GM19193 (cell line): Measurements from ENCODE around the gene MPV17L2.

Experiments used
- POLR2A ChIP-seq: IDR thresholded peaks from 4 replicates; pipeline ENCODE4 v1.6.1; 2011; ENCODE audit not compliant: insufficient read depth, insufficient read length; ENCODE audit errors: extremely low read depth

MPV17L2 gene

DNA sequence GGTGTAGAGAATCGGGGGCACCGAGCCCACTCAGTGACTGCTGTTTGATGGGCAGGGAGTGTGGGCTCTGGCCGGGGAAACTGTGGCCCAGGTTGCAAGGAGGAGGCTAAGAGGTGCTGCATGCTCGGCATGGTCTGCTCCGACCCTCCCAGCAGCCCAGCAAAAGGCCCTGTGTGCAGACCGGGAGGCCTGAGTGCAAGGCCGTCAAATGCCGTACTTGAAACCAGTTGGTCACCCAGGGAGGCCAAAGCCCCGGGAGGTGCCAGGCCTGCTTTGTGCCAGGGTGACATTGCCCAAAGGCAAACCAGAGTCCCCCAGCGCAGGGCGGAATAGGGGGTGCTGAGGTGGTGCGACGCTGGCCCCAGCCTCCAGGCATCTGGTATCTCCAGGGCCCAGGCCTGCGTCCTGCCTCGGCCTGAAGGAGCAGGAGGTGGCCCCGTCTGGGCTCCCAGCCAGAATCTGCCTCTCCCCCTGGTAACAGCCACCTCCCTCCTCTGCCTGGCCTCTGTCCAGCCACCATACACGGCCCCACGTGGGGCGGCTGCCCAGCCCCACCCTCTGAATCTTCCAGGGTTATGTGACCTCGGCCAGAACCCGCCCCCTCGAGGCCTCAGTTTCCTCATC is 36.1 kb upstream of the MPV17L2 start:
- no peak for TF ChIP-seq POLR2A

DNA sequence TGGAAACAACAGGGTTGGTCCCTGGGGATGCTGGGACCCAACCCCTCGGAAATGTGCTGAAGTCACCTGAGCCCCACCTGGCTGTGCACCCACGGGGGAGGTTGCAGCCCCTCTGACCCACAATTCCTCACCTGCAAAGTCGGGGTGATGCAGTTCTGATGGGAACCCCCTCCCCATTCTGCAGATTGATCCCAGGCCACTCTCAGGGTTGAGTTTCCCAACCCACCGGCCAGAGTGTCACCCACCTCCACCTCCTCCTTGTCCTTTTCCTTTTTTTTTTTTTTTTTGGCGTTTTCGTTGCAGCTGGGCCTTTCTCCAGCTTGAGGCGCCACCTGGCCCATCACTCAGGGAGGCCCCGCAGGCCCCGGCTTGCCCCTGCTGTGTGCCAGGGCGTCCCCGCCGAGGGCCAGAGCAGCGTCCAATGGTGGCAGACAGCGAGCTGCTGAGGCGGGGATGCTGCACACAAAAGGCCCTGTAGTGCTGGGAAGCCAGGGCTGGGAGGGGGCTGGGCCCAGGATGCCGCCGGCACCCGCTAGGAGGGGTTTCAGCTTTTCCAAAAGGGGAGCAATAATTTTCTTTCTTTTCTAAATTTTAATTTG is 35.5 kb upstream of the MPV17L2 start:
- TF ChIP-seq POLR2A = no peak

DNA sequence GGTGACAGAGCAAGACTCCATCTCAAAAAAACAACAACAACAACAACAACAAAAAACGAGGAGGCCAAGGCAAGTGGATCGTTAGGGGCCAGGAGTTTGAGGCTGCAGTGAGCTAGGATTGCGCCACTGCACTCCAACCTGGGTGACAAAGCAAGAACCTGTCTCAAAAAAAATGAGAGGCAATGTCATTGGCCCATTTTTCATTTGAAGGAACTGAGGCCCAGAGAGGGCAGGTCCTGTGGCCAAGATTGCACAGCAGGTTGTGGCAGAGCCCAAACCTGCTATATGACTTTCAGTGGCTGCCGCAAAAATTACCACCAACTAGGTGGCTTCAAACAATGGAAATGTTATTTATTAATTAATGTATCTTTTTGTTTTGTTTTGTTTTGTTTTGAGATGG is 34.6 kb upstream of the MPV17L2 start:
- no peak for TF ChIP-seq POLR2A

DNA sequence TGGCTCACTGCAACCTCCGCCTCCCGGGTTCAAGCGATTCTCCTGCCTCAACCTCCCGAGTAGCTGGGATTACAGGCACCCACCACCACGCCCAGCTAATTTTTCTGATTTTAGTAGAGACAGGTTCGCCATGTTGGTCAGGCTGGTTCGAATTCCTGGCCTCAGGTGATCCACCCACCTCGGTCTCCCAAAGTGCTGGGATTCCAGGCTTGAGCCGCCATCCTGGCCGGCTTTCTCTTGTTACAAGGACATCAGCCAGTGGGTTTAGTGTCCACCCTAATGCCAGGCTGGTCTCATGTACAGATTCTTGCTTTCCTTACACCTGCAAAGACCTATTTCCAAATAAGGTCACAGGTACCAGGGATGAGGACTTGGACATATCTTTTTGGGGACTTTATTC is 33.2 kb upstream of the MPV17L2 start:
- TF ChIP-seq POLR2A = no peak

DNA sequence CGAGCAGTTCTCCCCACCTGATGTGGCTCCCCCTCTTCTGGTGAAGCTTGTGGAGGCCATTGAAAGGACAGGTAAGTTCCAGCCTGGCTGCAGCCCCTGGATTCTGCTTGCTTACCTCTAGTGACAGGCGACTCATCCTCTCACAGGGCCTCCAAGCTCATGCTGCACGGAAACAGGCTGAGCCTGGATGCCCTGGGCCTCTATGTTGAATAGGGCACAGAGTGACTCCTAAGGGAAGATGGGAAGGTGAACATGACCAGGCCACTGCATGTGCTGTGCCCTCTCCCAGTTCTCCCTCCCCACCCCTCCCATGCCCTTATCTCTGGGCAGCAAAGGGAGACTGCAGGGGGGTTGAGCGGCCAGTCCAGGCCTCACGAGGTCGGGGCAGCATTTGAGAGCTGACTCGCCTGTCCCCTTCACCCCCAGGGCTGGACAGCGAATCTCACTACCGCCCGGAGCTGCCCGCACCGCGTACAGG is 32.5 kb upstream of the MPV17L2 start:
- no peak for TF ChIP-seq POLR2A

DNA sequence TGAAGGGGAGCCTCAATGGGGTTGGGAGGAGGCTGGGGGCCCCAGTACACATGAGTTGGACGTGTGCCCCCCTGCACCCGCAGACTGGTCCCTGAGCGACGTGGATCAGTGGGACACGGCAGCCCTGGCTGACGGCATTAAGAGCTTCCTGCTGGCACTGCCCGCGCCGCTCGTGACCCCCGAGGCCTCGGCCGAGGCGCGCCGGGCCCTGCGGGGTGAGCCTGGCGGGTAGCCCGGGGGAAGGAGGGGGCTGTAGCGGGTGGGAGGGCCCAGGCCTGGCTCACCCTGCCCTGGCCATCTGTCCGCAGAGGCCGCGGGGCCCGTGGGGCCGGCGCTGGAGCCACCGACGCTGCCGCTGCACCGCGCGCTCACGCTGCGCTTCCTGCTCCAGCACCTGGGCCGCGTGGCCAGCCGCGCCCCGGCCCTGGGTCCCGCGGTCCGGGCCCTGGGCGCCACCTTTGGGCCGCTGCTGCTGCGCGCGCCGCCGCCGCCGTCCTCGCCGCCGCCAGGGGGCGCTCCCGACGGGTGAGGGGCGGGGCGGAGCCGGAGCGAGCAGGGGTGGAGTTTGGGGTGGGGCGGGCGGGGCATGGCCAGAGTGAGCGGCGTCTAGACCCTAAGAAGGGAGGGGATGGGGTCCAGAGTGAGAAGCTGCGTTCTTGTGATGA is 31.9 kb upstream of the MPV17L2 start:
- TF ChIP-seq POLR2A = peak; percentile 64

DNA sequence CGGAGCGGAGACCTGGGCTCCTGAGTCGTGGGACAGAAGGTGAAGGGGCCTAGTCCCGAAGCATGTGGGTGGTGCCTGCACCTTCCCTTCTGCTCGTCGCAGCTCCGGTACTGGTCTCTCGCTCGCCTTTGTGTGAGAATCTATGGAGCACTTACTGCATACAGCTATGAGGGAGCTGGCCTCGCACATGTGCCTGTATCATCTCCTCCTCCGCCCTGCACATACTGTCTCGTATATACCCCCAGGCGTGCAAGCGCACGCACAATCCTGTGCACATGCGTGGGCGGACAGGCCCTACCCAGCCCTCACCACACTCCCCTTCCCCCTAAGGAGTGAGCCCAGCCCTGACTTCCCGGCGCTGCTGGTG is 31.4 kb upstream of the MPV17L2 start:
- no peak for TF ChIP-seq POLR2A

DNA sequence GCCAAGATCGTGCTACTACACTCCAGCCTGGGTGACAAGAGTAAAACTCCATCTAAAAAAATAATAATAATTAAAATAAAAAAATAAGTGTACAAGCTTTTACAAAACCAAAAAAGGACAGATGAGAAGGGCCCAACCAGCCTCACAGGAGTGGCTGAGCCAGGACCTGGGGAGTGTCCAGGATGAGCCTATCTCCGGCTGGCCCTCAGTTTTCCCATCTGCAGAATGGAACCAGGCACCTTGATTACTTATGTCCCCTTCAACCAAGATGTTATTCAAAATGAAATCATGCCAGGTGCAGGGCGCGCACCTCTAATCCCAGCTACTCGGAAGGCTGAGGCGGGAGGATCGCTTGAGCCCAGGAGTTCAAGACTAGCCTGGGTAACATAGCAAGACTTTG is 28.9 kb upstream of the MPV17L2 start:
- no peak for TF ChIP-seq POLR2A

DNA sequence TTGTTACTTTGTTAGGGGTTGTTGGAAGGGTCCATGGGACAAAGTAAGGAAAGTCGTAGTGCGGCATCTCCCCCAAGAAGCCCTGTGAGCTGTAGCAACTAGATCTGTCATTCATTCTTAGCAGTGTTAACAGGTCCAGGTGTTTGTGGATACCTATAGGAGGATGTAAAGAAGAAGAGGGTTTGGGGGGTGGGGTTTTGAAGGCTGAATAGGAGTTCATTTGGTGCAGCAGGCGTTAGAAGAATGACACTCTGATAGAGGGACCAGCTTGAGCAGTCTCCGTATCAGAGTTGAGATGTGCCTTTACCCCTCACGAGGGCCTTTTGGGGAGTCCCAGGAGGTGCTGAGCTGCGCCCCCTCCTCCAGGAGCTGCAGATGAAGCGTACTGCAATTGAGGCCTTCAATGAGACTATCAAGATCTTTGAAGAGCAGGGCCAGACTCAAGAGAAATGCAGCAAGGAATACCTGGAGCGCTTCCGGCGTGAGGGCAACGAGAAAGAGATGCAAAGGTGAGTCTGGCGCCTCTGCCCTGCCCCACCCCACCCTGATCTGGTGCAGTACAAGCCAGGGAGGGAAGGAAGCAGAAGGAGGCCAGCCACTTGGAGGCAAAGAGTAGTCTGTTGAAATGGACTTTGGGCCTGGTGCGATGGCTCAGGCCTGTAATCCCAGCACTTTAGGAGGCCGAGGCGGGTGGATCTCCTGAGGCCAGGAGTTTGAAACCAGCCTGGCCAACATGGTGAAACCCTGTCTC is 27.0 kb upstream of the MPV17L2 start:
- TF ChIP-seq POLR2A = no peak

DNA sequence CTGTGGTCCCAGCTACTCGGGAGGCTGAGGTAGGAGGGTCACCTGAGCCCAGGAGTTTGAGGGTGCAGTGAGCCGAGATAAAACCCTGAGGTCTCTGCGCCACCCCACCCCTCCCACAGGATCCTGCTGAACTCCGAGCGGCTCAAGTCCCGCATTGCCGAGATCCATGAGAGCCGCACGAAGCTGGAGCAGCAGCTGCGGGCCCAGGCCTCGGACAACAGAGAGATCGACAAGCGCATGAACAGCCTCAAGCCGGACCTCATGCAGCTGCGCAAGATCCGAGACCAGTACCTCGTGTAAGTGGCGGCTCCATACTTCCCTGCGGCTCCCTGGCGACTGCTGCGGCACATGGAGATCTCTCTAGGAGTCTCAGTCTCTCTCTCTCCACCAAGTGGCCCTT is 26.0 kb upstream of the MPV17L2 start:
- no peak for TF ChIP-seq POLR2A

DNA sequence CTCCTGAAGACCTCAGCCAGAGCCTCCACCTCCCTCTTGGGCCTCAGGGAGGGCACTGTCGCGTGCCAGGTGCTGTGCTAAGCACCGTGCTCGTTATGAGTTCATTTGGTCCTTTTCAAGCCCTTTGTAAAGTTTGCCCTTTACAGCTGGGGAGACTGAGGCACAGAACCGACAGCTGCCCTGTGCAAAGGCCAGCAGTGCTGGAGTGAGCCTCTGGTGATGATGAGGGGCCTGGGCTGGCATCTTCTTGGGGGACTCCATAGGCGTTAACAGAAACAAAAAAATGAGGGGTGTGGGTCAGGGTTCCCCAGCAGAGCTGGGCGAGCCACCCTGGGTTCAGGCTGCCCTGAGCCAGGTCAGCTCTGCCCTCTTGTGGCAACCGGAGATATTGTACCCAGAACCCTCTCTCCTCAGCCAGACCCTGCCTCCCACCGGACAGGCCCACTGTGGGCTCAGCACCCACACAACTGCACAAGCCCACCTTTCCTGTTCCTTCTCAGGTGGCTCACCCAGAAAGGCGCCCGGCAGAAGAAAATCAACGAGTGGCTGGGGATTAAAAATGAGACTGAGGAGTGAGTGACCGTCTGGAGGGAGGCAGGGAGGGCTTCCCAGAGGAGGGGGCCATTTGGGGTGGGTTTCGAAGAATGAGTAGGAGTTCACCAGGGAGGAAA is 24.9 kb upstream of the MPV17L2 start:
- no peak for TF ChIP-seq POLR2A

DNA sequence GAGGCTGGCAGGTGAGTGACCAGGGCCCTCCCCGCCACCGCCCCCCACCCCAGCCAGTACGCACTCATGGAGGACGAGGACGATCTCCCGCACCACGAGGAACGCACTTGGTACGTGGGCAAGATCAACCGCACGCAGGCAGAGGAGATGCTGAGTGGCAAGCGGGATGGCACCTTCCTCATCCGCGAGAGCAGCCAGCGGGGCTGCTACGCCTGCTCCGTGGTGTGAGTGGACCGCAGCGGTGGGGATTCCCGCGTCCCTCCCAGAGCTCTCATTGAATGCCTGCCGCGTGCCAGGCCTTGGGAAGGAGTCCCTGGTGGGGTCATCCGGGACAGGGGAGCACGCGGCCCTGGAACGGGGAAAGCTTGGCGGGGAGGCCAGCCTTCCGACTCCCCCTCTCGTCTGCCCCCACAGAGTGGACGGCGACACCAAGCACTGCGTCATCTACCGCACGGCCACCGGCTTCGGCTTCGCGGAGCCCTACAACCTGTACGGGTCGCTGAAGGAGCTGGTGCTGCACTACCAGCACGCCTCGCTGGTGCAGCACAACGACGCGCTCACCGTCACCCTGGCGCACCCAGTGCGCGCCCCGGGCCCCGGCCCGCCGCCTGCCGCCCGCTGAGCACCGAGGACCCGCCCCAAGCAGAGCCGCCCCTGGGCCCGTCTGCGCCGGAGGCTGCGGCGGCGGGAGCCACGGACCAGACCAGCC is 24.2 kb upstream of the MPV17L2 start:
- TF ChIP-seq POLR2A = no peak

DNA sequence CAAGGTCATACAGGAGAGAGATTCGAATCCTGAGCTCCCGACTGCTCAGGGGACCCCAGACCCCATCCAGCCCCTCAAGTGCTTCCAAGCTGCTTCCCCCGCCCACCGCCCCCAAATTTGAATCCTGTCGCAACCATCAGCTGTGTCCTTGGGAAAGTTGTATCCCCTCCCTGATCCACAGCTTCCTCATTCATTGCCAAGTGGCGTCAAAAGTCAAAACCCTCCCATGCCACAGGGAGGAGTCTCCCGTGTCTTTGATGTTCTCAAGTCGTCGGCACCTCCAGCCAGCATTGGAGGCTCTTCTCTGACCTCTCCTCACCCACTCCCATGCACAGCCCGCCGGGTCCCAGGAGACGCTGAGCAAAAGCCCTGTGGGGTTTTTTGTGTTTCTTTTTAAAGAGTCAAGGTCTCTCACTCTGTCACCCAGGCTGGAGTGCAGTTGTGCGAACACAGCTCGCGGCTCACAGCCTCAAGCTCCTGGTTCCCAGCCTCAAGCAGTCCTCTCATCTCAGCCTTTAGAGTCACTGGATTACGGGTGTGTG is 22.2 kb upstream of the MPV17L2 start:
- peak; percentile 11 for TF ChIP-seq POLR2A
